Astrocyte of the cerebellum (primary cell): ENCODE data around the gene IRF6.

ENCODE experiments used
- DNase-seq: peaks from one replicate; pipeline ENCODE4 v3.0.0-alpha.2; 2011; ENCODE audit warnings: low read depth
- H3K4me3 ChIP-seq: 2 replicates; pipeline ENCODE4 v1.5.1; 2011; ENCODE audit warnings: mild to moderate bottlenecking, low read depth, low read length, moderate library complexity
- in situ Hi-C: cut with HindIII; loops from 2 replicates; pipeline ENCODE4 v1.10.0; 2017; ENCODE audit warnings: low sequenced_read_pairs
- TF ChIP-seq, protein P1 (sequence below): IDR thresholded peaks from 2 replicates; pipeline ENCODE4 v1.5.1; 2012; ENCODE audit warnings: low read length, low read depth, moderate library complexity, mild to moderate bottlenecking; ENCODE audit errors: missing control alignments

IRF6 gene

DNA sequence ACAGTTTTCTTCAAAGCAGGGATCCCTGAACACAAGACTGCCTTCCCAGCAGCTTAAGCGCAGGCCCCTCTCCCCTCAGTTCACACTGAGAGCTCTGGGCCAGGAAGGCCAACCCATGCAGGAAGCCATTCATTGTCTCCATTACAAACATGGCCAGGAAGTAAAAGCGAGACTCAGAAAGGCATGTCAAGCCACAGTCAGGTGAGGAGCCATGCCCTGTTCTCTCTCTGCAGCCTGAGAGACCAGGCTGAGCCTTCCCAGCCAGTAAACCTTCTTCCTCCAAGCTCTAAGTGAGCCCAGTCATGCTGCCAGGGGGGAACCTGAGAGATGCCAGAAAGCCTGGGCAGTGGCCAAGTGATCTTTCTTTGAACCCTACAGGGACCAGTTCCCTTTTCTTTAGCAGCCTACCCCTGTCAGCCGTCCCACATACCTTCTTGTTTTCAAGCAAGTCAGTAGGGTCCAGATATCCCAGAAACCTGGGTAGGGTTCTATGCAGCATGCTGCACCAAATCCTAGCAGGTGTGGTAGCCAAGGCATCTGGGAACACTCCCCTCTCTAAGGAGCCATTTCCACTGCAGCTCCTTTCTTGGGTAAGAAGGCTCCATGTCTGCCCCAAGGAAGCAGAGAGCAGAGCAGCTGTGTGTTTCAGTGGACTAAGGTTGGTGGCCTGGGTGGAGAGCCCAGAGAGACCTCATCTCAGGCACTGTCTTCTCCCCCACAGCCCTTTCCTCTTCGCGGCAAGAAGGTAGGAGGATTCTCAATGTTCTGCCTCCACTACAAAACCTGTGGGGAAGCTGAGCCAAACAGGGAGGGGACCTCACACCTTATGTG lies 49.1 kb downstream of the IRF6 start:
- TF ChIP-seq, protein P1, sequence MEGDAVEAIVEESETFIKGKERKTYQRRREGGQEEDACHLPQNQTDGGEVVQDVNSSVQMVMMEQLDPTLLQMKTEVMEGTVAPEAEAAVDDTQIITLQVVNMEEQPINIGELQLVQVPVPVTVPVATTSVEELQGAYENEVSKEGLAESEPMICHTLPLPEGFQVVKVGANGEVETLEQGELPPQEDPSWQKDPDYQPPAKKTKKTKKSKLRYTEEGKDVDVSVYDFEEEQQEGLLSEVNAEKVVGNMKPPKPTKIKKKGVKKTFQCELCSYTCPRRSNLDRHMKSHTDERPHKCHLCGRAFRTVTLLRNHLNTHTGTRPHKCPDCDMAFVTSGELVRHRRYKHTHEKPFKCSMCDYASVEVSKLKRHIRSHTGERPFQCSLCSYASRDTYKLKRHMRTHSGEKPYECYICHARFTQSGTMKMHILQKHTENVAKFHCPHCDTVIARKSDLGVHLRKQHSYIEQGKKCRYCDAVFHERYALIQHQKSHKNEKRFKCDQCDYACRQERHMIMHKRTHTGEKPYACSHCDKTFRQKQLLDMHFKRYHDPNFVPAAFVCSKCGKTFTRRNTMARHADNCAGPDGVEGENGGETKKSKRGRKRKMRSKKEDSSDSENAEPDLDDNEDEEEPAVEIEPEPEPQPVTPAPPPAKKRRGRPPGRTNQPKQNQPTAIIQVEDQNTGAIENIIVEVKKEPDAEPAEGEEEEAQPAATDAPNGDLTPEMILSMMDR: no peak

DNA sequence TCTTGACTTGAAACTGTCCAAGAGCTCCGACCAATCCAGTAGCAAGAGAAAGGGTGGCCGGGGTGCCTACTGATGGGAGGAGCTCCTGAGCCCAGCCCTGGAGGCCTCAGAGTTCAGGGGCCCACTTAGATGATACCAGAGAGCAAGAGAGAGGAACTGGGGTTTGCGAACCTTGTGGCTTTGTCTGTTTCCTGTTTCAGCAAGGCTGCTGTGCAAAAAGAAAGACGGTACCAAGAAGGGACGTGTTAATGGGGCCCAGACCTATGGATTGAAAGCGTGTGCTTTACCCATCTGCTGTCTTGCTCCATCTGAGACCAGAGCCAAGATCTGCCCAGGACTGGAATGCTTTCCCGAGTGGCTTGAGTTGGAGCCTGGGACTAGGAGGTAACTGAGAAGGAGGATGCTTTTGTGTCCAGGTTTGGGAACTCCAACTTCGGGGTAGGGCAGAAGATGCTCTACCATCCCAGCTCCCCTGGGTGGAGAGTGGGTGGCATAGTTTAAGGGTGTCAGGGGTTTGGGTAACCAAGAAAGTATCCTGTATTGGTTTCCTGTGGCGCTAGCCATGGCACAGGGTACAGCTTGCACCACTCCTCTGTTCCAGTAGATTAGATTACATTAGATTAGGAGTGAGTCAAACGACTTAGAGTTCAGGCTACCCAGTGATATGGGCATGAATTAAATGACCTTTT lies 49.9 kb downstream of the IRF6 start, which contains the start of gene TRAF3IP3:
Gene TRAF3IP3, plus strand, starts transcription at position 128 of the 689 bp plus-strand sequence. CDS start 3,987 bp downstream, outside the sequence.
- TF ChIP-seq, protein P1: no peak
- in situ Hi-C loops: no loop called here
- DNase-seq: no peak
- no peak within 1 kb of the TSS for H3K4me3 ChIP-seq

More for the DNA sequence above, 49.1 kb downstream of the IRF6 start:
- in situ Hi-C loops: no loop called here
- DNase-seq: no peak
- H3K4me3 ChIP-seq: no peak overlapping the region

DNA sequence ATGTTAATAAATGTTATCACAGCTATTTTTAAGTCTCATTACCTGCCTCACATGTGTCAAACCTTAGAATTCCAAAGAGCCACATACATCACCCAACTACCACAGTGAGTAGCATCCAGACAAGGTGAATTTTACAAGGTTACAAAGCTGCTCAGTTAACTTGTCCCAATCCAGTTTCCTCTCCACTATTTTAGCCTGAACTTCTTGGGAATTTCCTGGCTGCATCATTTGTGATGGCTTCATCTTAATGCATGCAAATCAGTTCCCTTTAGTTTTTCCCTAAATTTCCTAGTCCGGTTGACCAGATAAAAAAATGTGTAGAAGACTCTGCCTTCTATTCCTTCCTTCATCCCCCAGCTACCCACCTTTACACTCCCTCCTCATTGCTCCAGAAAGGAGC lies 50.7 kb downstream of the IRF6 start:
- H3K4me3 ChIP-seq: no peak overlapping the region
- in situ Hi-C loops: no loop called here
- no peak for DNase-seq
- TF ChIP-seq, protein P1: no peak

DNA sequence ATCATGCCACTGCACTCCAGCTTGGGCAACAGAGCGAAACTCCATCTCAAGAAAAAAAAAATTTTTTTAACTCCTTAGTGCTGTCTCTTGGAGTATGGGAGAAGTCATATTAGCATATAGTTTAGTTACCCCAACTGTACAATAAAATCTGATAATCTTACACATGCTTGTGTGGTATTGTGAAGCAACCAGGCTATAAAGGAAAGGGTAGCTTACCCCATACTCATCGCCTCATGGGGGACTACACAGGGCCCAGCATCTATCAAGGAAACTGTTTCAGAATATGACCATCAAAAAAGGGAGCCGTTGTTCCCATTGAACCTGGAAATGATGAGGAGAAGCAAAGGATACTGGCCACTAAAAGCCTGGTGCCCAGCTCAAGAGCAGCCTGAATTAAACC lies 53.1 kb downstream of the IRF6 start:
- in situ Hi-C loops: no loop called here
- TF ChIP-seq, protein P1: no peak
- no peak for DNase-seq
- H3K4me3 ChIP-seq: no peak overlapping the region

DNA sequence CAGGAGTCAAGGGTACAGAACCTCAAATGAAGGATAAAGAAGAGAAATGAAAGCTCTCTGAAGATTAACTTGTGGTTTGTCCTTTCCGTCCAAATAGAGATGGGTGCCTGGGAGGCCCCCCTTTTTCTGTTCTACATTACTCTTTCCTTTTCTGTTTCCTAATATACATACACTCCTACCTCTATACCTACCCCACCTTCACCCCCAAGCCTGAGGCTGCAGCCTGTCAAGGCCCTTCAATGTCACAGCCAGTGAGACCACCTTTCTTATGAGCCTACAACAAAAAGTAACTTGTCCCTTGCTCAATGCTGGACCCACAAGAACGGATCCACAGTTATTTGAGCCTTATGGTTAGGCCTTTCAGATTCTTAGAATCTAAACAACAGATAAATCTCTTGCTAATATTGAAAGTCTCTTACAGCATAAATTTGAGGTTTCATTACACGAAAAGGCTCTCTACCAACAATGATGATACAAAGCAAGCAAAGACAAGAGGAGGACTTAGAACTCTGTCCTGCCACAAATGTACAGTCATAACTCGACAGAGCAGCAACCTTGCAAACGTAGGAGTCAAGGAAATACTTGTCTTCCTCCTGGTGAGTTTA lies 54.2 kb downstream of the IRF6 start:
- DNase-seq: no peak
- H3K4me3 ChIP-seq: no peak overlapping the region
- in situ Hi-C loops: no loop called here
- TF ChIP-seq, protein P1: no peak

DNA sequence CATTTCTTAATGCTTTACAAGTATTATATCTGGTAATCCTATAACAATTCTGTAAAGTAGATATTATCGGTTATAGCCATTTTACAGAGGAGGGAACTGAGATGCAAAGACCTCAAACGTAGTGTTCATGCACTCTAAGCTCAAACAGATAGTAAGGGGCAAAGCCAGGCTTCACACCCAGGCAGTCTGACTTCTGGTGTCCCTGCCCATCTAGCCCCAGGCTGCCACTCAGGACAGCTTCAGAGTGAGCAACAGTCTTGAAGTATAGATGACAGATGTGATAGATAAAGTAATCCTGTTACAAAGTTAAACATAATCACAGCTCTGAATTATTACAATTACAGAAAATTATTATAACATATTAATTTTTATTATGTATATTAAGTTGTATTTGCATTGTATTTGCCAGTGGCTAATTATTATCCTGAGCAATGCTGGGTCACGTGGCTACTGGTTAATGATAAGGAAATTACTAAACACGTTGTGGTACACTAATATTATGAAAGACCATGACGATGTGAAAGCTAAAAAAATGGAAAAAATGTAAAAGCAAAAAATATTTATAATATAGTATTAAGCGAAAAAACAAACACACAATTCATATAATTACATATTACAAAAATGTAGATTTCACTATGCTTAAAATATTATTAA lies 56.1 kb downstream of the IRF6 start:
- in situ Hi-C loops: no loop called here
- H3K4me3 ChIP-seq: no peak overlapping the region
- DNase-seq: no peak
- TF ChIP-seq, protein P1: no peak
